ENCODE data around the gene CDK6.
"Not testable (repeated sequence)": the region's sequence is repeated elsewhere in the genome, so short reads cannot be mapped to it uniquely, and the experiment has no call there.

Gene CDK6

DNA sequence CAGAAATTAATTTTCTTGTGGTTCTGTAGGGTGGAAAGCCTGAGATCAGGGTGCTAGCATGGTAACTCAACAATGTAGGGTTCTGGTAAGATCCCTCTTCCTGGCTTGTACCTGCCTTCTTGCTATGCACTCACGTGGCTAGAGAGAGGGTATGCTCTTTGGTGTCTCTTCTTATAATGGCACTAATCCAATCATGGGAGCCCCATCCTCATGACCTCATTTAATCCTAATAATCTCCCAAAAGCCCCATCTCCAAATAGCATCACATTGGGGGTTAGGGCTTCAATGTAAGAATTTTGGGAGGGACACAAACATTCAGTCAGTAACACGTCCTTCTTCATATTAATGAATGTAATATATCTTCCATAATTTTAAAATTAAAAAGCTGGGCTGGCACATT lies 206.6 kb downstream of the CDK6 start:
- DNase-seq (ENCODE audit: low read depth in 2 of 2, low spot score in 1 of 2): no peak

GRCh38 chr7:92627956-92628355 lies 208.4 kb downstream of the CDK6 start:
- no peak for DNase-seq (ENCODE audit: low read depth in 2 of 2, low spot score in 1 of 2)

DNA sequence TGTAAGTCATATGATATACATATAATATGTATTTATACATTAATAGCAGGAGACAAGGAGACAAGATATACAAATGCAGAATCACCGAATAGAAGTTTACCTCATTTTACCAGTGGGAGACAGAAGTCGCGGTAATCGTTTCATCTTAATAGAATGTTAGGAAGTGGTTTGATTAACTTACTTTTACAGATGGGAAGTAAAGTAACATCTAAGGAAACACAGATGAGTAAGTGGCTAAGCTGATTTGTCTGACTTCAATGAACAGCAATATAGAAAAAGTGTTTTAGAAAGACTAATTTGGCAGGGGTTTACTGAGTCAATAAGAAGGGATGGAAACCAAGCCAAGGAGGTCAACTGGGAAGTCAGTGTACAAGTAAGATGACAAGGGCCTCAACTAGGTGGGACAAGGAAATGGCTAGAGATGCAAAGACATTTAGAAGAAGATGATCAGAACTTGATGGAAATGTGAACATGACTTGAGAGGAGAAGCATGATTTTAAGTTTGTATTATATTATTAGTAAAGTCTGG lies 210.0 kb downstream of the CDK6 start:
- DNase-seq (ENCODE audit: low read depth in 2 of 2, low spot score in 1 of 2): no peak

GRCh38 chr7:92625617-92626016 lies 210.8 kb downstream of the CDK6 start:
- no peak for DNase-seq (ENCODE audit: low read depth in 2 of 2, low spot score in 1 of 2)

- DNase-seq (ENCODE audit: low read depth in 2 of 2, low spot score in 1 of 2): no peak
These were observed 211.9 kb downstream of the CDK6 start for GRCh38 chr7:92624298-92624996.

DNA sequence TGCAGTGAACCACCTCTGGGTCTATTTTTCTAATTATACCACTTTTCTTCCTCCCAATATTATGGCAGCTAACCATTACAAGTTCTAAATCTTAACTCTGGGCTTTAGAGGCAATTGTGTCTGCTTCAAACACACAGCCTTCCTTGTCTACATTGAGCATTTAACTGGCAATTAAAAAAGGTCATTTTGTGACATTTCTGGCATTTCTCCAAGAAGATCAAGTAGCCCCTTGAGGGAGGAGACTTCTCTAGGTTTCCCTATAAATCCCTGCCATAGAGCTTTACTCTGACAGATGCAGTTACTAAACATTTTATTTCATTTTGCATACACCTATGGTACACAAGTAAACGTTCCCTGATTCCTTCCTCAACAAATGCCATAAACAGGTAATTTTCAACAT lies 212.8 kb downstream of the CDK6 start:
- no peak for DNase-seq (ENCODE audit: low read depth in 2 of 2, low spot score in 1 of 2)

DNA sequence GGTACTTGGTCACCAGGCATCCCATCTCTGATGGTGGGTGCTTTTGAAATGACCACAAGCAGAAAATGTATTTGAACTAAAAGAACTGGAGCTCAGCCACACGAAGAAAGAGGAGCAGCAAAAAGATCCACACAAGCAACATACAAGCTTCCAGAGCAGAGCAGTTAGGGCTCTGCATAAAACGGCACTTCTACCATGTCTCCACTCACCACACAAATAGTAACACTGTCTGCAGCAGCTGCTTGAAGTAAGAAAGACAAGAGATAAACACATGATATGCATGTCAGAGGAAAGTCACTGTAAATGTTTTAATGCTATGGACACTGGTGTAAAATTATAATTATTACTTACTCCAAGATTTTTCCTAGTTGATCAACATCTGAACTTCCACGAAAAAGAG lies 213.7 kb downstream of the CDK6 start:
- no peak for DNase-seq (ENCODE audit: low read depth in 2 of 2, low spot score in 1 of 2)

DNA sequence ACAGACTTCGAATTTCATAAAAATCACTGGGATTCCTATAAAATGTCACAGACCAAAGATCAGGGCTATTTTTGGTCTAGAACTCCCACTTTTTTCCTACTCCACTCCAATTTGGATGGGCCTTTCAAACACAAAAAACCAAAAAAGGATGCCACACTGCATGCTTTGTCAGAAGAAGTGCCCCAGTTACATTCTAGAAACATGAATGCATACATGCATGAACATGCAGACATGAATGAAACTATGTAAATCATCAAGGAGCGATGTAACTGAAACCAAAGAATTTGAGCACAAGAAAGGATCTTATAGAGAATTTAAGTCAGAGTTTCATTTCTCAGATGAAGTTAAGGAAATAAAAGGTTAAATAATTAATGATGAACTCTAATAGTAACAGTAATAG lies 214.3 kb downstream of the CDK6 start:
- no peak for DNase-seq (ENCODE audit: low read depth in 2 of 2, low spot score in 1 of 2)

- no peak for DNase-seq (ENCODE audit: low read depth in 2 of 2, low spot score in 1 of 2)
These were observed 214.8 kb downstream of the CDK6 start for GRCh38 chr7:92621561-92622023.

DNA sequence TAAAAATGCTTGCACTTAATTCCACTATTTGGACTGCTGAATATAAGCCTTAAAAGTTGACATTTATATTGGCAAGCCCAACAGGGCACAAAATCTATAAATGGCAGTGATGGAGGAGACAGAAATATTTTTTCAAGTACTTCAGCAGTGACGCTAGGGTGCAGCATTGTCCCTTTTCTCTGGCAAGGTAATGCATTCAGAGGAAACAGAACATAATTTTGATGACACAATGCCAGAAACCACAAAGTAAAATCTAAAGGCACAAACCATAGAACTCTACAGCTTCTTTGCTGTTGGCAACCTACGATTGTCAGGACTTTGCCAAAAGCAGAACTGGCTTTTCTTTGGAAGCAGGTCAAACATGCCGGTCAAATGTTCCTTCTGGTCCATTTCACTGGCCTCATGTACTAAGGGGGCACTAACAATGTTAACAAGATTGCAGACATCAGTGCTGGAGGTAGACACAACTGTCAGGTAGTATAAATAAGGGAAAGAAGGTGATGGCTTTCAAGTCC lies 215.3 kb downstream of the CDK6 start:
- DNase-seq (ENCODE audit: low read depth in 2 of 2, low spot score in 1 of 2): peak; percentile 24 to 62

DNA sequence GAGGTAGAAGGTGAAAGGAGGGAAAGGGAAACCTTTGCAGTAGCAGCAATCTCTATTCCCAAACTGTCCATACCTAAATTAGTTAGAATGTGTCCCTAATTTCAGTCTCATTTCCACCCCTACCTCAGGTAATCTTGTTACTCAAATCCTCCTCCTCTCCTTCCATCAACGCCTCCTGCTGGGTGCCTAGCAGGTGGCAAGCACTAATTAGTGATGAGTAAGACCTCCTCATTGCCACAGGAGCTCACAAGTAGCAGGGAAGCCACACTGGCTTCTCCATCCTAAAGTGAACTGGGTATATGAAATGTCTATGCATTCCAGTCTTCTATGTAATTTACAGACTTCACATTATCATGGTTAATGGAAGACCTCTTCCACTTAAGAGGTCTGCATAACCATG lies 220.5 kb downstream of the CDK6 start:
- no peak for DNase-seq (ENCODE audit: low read depth in 2 of 2, low spot score in 1 of 2)

DNA sequence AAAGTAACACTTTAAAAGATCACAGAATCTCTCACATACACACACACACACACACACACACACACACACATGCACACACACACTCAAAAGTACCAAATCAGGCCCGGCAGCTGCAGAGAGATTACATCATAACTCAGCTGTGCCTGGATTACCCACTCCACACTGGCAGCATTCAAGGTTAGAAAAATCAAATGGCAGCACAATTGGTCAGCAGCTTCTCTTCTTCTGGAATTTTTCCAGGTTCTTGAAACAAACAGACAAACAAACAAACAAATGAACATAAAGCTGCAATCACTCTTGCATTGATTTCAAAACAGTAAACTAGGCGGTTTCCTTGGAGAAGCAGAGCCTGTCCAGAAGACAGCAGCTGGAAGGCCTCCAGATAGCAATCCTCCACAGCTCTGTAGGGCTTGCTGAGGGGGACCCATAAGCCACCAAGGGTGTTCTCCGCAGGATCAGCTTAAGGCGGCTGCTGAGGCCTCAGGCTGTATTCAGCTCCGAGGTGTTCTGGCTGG lies 221.7 kb downstream of the CDK6 start:
- no peak for DNase-seq (ENCODE audit: low read depth in 2 of 2, low spot score in 1 of 2)

- no peak for DNase-seq (ENCODE audit: low read depth in 2 of 2, low spot score in 1 of 2)
These were observed 222.7 kb downstream of the CDK6 start for GRCh38 chr7:92613720-92614119.

GRCh38 chr7:92613214-92613613 lies 223.2 kb downstream of the CDK6 start:
- no peak for DNase-seq (ENCODE audit: low read depth in 2 of 2, low spot score in 1 of 2)

DNA sequence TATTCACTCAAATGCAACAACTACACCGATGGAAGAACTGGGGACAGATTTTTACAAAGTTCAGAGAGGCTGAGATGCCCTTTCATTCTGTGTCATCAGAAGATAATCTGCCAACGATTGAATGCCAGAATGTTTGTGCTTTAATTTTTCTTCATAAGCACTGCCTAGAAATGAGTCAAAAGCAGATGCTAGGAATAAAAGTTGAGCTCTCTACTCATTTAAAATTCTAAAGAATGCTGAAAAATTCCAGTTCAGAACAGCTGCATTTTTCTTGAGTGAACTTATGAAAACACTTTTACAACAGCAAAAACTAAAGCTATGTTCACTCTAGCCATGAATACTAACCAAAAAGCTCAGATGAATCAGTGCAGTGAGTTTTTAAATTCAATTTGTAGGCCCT lies 223.9 kb downstream of the CDK6 start:
- no peak for DNase-seq (ENCODE audit: low read depth in 2 of 2, low spot score in 1 of 2)

GRCh38 chr7:92611735-92612134 lies 224.6 kb downstream of the CDK6 start:
- no peak for DNase-seq (ENCODE audit: low read depth in 2 of 2, low spot score in 1 of 2)

- DNase-seq (ENCODE audit: low read depth in 2 of 2, low spot score in 1 of 2): no peak
These were observed 226.4 kb downstream of the CDK6 start for GRCh38 chr7:92609921-92610518.

GRCh38 chr7:92608380-92609322 lies 227.7 kb downstream of the CDK6 start:
- no peak for DNase-seq (ENCODE audit: low read depth in 2 of 2, low spot score in 1 of 2)

GRCh38 chr7:92606985-92607384 lies 229.4 kb downstream of the CDK6 start:
- no peak for DNase-seq (ENCODE audit: low read depth in 2 of 2, low spot score in 1 of 2)

DNA sequence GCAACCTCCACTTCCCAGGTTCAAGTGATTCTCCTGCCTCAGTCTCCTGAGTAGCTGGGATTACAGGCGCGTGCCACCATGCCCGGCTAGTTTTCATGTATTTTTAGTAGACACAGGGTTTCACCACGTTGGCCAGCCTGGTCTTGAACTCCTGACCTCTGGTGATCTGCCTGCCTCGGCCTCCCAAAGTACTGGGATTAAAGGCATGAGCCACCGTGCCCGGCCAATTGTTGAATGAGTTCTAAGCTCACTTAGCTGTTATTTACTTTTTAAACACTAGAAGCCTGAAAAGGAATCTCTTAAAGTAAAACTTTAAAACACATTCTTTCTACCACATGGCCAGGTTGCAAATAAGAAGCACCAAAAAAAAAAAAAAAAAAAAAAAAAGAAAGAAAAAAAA lies 231.9 kb downstream of the CDK6 start:
- DNase-seq (ENCODE audit: low read depth in 2 of 2, low spot score in 1 of 2): not testable (repeated sequence)

DNA sequence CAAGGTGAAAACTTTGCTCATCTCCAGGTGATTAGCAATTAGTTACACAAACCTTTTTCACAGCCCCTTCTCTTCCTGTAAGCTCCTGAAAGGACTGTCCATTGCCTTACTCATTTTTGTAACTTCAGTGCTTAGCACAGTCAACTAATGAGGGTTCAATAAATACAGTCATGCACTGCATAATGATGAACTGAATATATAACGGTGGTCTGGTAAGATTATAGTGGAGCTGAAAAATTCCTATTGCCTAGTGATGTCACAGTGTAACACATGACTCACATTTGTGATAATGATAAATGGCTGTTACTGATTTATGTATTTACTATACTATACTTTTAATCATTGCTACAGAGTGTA lies 233.3 kb downstream of the CDK6 start:
- no peak for DNase-seq (ENCODE audit: low read depth in 2 of 2, low spot score in 1 of 2)

All from stimulated activated CD8-positive, alpha-beta memory T cell treated with anti-CD3 and anti-CD28 coated beads, Interleukin-4, amount 100 ng/mL, for 1 hour (primary cell).